Ecto neural progenitor cell (in vitro differentiated cells): Measurements from ENCODE around the gene DENND5B.
"Not testable (repeated sequence)": the region's sequence is repeated elsewhere in the genome, so short reads cannot be mapped to it uniquely, and the experiment has no call there.

Source experiments
- DNase-seq: peaks from one replicate; pipeline ENCODE4 v3.0.0-alpha.2; 2018; ENCODE audit warnings: low spot score

DENND5B gene

DNA sequence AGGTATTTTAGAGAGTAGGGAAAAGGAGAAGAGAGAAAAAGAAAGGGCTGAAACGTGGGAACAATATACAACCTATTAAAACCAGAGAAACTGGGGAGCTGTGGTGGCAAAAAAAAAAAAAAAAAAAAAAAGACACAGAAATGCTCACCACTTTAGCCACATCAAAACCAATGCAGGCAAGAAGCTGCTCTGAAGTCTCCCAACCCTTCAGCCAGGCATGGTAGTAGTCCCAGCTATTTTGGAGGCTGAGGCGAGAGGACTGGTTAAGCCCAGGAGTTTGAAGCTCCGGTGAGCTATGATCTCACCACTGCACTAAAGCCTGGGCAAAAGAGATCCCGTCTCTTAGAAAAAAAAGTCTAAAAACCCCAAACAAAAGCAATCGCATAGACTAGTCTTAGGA, 33.2 kb downstream of the DENND5B start:
- DNase-seq, result no peak

DNA sequence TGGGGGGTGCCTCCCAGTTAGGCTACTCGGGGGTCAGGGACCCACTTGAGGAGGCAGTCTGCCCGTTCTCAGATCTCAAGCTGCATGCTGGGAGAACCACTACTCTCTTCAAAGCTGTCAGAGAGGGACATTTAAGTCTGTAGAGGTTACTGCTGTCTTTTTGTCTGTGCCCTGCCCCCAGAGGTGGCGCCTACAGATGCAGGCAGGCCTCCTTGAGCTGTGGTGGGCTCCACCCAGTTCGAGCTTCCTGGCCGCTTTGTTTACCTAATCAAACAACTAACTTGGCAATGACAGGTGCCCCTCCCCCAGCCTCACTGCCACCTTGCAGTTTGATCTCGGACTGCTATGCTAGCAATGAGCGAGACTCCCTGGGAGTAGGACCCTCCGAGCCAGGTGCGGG, 35.5 kb downstream of the DENND5B start:
- DNase-seq, result not testable (repeated sequence)

DNA sequence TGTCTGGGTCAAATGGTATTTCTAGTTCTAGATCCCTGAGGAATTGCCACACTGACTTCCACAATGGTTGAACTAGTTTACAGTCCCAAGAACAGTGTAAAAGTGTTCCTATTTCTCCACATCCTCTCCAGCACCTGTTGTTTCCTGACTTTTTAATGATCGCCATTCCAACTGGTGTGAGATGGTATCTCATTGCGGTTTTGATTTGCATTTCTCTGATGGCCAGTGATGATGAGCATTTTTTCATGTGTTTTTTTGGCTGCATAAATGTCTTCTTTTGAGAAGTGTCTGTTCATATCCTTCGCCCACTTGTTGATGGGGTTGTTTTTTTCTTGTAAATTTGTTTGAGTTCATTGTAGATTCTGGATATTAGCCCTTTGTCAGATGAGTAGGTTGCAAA, 40.3 kb downstream of the DENND5B start:
- not testable (repeated sequence) for DNase-seq

DNA sequence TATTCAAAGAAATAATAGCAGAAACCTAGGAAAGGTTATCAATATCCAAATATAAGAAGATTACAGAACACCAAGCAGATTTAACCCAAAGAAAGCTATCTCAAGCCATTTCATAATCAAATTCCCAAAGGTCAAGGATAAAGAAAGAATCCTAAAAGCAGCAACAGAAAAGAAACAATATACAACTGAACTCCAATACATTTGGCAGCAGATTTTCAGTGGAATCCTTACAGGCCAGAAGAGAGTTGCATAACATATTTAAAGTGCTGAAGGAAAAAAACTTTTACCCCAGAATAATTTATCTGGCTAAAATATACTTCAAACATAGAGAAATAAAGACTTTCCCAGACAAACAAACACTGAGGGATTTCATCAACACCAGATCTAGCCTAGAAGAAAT, 54.3 kb downstream of the DENND5B start:
- no peak for DNase-seq

DNA sequence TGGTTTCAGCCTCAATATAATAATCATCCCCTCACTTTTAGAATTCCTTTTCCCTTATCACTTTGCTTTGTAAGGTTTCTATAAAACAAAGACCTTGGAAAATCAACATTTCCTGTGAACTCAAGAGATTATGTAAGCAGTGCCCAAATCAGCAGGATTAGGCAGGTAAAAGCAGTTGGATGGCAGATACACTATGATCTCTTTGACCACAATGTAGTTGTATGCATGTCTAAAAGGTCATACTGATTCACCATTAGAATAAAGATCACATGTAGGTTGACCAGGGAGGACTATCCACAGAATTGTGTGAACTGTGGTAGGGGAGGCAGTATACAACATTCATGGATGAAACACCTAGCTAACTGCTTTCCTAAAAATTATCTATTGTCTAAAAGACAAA, 57.5 kb downstream of the DENND5B start:
- no peak for DNase-seq

DNA sequence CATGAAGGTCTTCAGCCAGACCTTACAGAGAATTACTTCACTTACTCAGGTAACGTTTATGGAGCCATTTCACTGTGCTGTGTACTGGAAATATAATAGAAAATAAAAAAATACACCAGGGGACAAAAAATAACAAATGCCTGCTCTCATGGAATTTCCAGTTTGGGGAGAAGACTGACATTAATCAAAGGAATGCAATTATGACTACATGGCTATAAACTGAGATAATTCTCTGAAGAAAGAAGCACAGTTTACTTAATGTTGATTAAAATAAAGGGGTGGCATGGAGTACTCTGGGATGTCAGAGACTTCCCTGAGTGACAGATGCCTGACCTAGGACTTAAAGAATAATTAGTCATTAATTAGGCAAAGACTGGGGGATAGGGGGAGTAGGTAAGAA, 59.0 kb downstream of the DENND5B start:
- no peak for DNase-seq

DNA sequence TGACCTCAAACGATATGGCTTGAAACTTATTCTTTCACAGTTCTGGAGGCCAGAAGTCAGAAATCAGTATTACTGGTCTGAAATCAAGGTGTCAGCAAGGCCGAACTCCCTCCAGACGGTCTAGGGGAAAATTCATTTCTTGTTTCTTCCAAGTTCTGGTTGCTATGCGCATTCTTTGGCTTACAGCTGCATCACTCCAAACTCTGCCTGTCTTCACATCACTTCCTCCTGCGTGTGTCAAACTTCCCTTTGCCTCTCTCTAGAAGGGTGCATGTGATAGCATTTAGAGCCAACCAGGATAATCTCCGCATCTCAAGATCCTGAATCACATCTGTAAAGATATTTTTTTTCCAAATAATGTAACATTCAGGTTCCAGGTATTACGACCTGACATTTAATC, 62.8 kb downstream of the DENND5B start:
- no peak for DNase-seq

DNA sequence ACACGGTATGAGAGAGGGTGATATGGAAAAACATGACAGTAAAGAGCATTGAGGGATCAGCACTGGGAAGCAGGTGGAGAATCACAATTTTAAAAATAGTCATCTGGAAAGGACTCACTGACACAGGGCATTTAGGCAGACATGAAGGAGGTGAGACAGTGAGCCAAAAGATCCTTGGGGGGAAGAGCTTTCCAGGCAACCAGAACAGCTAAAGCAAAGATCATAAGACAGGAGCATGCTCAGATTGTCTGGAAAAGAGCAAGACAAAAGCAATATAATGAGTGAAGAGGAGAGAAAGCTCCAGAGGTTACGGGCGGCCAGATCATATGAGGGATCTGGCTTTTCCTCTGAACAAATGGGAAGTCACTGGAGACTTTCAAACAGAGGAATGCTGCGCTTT, 63.9 kb downstream of the DENND5B start:
- DNase-seq, result no peak

DNA sequence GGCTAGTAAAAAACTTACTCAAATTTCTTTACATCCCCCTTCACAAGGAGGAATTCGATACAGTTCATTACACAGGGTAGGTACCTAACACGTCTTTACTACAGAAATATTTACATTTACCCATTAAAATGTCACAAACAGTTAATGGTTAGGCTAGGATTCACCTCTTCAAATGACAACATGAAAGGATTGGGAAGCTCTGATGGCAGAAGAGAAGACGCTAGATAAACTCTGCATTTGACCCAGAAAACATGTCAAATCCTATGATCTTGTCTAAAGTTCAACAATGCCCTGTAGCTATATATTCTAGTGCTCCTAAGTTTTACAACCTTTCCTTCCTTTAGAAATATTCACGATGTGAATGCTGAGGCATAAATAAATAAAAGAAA, 64.8 kb downstream of the DENND5B start:
- no peak for DNase-seq

DNA sequence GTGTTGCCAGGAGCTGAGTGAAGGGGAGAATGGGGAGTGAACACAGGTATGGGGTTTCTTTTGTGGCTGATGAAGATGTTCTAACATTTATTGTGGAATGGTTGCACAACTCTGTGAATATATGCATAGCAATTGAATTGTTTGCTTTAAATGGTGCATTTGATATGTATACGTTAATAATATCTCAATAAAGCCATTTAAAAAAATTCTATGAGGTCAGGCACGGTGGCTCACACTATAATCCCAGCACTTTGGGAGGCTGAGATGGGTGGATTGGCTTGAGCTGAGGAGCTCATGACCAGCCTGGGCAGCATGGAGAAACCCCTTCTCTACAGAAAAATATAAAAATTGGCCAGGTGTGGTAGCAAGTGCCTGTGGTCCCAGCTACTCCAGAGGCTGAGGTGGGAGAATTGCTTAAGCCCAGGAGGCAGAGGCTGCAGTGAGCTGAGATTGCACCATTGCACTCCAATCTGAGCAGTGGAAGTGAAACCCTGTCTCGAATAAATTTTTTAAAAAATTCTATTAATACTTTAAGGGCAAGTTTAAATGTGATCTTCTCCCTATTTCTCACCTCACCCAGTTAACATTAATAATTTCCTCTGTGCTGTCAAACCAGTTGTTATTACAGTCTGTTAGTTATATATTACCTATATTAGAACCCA, 65.3 kb downstream of the DENND5B start:
- no peak for DNase-seq

DNA sequence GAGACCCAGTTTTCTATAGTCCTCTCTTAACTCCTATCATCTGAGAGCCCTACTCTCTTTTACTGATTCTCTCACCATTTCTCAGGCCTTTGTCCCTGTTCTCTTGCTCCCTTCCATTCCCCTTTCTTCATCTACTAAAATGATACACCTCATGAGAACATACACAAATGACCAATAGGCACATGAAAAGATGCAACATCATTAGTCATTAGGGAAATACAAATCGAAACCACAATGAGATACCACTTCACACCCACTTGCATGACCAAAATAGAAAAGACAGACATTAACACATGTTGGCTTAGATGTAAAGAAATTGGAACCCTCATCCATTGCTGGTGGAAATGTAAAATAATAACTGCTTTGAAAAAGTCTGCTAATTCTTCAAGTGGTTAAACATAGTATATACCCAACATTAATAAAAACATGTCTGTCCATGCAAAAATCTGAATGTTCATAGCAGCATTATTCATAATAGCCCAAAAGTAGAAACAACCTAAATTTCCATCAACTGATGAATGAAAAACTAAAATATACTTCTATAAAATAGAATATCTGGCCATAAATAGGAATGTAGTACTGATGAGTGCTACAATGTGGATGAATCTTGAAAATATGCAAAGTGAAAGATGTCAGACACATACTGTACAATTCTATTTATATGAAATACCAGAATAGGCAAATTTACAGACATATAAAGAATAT, 66.0 kb downstream of the DENND5B start:
- no peak for DNase-seq

DNA sequence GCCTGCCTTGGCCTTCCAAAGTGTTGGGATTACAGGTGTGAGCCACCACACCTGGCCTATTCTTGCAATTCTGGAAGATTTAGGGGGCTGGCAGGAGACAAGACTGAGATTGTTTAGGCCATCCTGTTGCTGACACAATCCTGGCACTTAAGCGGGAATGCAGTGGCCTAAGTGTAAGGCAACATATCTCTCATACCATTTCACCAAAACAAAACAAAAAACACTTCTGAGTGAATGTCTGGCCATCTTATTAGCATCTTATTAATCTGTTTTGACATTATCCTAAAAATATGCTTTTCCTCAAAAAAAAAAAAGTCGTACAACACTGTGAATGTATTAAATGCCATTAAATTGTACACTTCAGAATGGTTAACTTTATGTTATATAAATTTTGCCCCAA, 67.6 kb downstream of the DENND5B start:
- DNase-seq, result no peak

DNA sequence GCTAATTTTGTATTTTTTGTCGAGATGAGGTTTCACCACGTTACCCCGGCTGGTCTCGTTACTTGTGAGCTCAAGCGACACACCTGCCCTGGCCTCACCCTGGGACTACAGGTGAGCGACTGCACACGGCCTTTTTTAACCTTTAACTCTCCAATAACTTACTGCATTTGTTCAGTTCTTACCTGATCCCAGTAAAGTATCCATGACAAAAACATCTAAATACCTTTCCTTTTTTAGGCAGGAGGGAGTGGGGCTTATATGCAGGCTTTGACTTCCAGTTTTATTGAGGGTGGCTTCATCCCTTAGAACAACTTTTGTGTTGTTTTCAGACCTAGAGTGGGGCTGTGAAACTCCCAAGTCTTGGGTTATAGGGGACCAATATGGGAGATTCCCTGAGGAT, 68.3 kb downstream of the DENND5B start:
- no peak for DNase-seq

DNA sequence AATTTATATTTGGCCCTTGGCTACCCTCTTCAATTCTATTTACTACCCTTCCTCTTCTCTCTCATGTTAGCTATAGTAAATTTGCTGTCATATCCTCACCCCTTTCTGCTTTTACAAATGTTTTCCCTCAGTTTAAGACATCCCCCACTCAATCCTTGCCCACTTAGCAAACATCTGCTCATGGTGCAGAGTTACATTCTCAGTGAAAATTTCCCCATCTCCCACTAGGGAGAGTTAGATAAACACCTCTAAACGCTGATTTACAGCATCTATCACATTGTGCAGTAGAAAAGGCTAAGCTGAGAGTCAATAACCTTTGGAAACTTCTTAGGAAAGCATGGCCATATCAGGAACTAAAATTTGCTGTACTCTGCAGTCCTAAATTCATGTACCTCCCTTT, 69.0 kb downstream of the DENND5B start:
- DNase-seq, result no peak

DNA sequence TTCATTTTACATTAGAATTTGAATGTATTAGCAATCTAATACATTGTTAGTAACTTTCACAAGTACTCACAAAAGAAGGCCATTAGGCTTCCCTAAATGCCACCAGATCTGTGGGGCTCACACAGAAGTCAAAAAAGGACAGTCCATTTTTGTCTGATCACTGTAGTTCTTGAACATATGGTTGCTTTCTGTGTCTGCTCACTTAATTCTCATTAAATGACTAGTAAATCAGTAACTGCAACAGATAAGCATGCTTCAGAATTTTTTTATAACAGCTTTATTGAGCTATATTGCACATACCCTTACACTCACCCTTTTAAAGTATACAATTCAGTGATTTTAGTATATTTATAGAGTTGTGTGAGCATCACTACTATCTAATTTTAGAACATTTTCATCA, 71.4 kb downstream of the DENND5B start:
- DNase-seq, result no peak

DNA sequence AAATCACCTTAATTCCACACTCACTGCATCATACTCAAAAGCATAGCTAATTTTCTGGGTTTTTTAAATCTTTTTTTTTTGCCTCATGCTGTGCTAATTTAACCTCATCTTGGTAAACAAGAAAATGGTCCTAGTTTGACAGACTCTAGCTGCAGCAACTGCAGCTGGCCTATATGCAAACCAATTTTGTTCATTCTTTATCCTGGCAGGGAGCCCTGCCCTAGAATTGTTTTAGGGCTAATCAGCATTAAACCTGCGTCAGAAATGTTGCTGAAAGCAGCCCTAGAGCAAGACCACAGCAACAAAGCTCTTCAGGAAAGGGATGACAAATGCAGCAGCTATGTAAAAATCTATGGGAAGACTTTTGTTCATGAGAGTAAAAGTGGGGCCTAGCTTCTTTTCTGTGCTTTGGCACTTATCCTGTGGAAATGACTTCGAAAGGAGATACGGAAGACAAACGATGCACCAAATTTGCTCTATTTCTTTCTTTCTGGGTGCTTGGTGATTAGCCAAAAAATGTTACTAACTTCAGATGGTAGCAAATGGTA, 72.2 kb downstream of the DENND5B start:
- DNase-seq, result no peak

DNA sequence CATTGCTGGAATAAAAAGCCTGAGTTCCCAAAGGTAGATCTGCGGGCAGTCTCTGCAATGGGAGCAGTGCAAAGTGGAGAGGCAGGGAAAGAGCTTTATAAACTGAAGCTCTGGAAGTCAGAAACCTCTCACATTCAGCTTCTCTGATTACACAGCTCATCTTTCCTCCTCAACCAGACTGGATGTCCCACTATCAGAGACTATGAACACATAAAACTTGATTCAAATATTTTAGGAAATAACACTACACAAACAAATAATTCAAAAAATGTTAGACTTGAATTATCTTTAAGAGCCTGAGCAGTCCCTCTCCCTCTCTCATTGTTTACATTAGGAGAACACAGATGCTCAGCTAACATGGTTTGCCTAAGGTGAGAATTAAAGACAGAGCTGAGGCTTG, 72.9 kb downstream of the DENND5B start:
- no peak for DNase-seq

DNA sequence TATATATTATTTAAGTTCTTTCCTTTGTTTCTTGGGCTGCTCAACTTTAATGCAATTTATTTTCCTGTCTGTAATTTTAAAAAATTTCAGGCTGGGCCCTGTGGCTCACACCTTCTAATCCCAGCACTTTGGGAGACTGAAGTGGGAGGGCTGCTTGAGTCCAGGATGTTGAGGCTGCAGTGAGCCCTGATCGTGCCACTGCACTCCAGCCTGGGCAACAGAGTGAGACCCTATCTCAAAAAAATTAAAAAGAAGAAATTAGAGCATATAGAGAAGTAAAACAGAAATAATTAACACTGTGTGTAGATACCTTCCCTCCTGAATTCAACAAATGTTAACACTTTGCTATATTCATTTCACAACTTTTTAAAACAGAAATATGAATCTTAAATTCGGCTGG, 74.2 kb downstream of the DENND5B start:
- no peak for DNase-seq

DNA sequence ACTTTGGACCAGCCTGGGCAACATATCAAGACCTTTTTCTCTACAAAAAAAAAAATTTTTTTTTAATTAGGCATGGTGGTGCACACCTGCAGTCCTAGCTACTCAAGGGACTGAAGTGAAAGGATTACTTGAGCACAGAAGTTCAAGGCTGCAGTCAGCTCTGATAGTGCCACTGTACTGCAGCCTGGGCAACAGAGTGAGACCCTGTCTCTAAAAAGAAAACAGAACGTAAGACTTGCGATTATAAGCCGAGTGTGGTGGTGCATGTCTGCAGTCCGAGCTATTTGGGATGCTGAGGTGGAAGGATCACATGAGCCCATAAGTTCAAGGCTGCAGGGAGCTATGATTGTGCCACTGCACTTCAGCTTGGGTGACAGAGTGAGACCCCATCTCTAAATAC, 76.0 kb downstream of the DENND5B start:
- DNase-seq, result no peak

DNA sequence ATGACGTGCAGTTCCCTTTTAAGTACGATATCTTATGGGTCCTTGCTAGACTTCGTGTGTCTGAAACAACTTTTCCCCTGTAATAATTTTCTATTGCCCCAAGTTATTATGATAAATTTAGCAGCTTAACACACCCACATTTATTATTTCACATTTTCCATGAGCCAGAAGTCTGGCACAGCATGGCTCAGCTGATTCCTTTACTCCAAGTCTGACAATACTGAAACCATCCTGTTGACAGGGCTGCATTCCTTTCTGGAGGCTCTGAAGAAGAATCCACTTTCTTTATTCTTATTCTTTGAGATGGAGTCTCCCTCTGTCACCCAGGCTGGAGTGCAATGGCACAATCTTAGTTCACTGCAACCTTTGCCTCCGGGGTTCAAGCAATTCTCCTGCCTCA, 80.9 kb downstream of the DENND5B start:
- DNase-seq, result no peak

DNA sequence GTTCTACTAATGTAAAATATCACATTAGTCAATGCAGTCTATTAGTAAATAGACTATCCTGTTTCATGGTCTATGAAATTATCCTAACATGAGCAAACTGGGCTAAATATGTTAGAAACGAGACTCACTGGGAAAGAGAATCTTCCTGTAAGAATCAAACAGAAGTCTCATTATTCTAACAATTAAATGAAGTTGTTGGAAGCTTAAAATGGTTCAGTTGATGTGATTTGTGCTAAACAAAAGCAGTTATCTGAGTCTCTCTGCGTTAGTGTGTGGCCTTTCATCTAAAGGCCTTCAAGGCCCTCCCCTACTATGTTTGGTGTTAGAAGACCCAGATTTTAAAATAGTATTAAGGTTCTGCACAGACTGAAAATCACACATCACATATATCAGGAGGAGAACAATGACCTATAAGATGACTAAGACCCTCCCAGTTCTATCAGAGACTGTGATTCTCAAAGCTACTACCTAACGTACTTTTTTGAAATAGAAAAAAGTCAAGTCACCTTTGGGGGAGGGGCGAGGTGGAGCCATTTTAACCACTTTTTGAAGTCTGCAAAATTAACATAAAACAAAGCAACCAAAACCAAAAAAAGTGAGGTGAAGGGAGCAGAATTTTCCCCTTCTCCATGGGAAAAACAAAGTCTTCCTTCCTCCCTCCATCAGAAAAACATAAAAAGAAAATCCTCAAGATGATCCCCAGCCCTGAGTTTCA, 82.3 kb downstream of the DENND5B start:
- DNase-seq, result no peak

DNA sequence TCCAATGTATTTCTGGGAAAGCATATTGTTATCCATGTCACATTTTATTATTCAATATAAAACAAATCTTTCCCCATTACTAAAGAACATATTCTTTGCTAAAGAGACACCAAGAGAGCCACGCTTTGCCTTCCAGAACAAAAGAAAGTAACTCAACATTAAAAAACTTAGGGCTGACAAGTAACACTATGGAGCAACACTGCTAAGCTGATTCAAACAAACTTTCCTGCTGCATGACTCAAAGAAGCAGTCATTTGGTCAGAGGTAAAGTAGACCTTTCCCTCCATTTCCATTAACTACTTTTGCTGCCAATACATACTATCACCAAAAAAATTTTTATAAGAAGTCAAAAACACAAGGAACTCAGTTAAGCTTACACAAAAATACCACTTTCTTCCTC, 83.0 kb downstream of the DENND5B start:
- DNase-seq, result no peak
